Tongue (tissue), 2 donors: ENCODE results near the gene CNKSR1. TPM values are rescaled to one million over a fixed set of nuclear protein-coding genes. Genes with fewer than 3 reads are reported as not detected.
A peak's percentile ranks its signal among the peaks of the same experiment; 100 is the strongest.

Experiments used
- DNase-seq: peaks from one replicate; pipeline ENCODE4 v3.0.0-alpha.2; 2015
- total RNA-seq: library from RNA; depleted of rRNA; stranded (reverse); fragments of >200 nt; gene quantifications from one replicate; pipeline ENCODE4 v1.2.3, GENCODE V29; 2014

The CNKSR1 gene, protein sequence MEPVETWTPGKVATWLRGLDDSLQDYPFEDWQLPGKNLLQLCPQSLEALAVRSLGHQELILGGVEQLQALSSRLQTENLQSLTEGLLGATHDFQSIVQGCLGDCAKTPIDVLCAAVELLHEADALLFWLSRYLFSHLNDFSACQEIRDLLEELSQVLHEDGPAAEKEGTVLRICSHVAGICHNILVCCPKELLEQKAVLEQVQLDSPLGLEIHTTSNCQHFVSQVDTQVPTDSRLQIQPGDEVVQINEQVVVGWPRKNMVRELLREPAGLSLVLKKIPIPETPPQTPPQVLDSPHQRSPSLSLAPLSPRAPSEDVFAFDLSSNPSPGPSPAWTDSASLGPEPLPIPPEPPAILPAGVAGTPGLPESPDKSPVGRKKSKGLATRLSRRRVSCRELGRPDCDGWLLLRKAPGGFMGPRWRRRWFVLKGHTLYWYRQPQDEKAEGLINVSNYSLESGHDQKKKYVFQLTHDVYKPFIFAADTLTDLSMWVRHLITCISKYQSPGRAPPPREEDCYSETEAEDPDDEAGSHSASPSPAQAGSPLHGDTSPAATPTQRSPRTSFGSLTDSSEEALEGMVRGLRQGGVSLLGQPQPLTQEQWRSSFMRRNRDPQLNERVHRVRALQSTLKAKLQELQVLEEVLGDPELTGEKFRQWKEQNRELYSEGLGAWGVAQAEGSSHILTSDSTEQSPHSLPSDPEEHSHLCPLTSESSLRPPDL
- total RNA-seq, result 13.0 TPM

DNA sequence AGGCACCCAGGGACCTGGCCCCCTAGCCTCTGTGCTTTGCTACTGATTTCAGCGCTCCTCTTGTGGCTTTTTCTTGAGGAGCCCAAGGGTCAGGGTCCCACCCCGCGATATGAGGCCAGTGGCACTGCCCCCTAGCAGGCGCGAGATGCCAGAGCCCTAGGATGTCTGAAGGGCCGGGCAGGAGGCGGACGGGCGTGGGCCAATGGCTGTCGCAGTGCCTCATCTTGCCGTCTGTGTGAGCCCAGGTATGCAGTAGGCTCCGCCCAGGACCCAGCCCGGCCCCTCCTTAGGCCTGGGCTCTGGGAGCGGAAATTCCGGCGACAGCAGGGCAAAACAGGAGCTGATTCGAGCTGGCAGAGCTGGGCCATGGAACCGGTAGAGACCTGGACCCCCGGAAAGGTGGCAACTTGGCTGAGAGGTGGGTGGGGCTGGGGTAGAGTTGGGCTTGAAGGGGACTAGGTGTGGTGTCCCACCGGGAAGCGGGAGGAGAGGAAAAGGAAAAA is at the start of gene CNKSR1:
Gene CNKSR1 (plus strand): TSS at position 310 of the 503 bp plus-strand sequence. CDS start 57 bp downstream, at position 367.
- DNase-seq, result no peak

- no peak for DNase-seq
Observed at GRCh38 chr1:26129778-26130177, 47.5 kb upstream of the CNKSR1 start.

DNA sequence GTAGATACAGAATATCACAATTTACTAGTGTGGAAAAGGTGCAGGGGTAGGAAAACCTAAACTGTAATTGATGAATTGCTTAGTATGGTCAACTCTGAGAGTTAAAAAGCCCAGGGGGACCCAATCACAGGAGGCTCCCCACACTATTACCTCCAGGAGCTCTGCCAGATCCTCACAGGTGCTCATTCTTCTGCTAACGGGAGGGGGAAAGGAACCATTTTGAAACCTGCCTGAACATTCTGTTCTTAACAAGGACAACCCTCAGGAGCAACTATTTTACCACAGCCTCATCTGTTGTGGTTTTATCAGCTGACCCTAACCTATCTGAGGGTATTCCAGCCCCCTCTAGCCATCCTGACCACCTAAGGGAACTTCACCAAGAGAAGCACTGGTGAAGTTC is 46.6 kb upstream of the CNKSR1 start:
- no peak for DNase-seq

- DNase-seq, result no peak
Observed at GRCh38 chr1:26132128-26132833, 45.0 kb upstream of the CNKSR1 start.

DNA sequence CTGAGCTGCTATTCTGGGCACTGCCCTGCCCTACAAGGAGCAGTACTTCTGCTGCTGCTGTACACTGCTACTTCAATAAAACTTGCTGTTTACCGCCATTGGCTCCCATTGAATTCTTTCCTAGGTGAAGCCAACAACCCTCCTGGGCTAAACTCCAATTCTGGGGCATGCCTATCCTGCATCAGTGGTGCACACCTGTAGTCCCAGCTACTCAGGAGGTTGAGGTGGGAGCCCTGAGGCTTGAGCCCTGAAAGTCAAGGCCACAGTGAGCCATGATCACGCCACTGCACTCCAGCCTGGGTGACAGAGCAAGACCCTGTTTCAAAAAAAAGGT is 44.5 kb upstream of the CNKSR1 start:
- no peak for DNase-seq

DNA sequence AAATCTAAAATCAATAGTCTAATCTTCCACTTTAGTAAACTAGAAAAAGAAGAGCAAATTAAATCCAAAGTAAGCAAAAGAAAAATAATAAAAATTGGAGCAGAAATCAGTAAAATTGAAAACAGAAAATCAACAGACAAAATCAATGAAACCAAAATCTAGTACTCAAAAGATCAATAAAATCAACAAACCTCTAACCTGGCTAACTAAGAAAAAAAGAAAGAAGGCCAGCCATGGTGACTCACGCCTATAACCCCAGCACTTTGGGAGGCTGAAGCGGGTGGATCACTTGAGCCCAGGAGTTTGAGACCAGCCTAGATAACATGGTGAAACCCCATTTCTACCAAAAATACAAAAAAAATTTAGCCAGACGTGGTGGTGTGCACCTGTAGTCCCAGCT is 42.8 kb upstream of the CNKSR1 start:
- no peak for DNase-seq

DNA sequence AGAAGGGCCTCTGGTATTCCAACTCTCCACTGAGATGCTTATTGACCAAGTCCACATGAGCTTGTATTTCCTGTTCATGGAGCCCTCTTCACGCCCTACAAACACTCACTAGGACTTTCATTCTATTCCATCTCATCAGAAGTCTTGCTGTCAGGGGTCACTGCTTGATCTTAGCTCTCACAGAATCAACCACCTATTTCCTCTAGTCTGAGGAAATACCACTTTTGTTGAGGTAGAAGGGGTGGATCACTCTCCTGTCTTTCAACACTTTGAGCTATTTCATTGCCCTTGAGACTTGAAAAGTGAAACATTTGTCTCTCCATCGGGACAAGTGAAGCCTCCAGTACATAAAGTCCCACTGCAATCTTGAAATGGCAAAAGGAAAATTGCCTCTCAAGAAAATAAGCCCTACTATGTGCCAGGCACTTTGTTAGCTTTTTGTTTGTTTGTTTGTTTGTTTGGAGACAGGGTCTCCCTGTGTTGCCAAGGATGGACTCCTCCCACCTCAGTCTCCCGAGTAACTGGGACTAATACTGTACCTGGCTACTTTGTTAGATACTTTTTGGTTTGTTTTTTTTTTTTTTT is 38.2 kb upstream of the CNKSR1 start:
- no peak for DNase-seq

DNA sequence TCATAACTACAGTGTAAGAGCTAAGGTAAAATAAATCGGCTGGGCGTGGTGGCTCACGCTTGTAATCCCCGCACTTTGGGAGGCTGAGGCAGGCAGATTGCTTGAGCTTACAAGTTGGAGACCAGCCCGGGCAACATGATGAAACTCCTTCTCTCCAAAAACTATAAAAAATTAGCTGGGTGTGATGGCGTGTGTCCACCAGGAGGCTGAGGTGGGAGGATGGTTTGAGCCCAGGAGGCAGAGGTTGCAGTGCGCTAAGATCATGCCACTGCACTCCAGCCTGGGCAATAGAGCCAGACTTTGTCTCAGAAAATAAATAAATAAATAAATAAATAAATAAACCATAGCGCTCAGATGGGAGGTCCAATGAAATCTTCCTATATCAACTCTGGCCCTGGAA is 35.1 kb upstream of the CNKSR1 start:
- no peak for DNase-seq

GRCh38 chr1:26145041-26145959 is 32.0 kb upstream of the CNKSR1 start:
- DNase-seq, result peak; percentile 91

GRCh38 chr1:26145960-26146294 is 31.4 kb upstream of the CNKSR1 start:
- no peak for DNase-seq

DNA sequence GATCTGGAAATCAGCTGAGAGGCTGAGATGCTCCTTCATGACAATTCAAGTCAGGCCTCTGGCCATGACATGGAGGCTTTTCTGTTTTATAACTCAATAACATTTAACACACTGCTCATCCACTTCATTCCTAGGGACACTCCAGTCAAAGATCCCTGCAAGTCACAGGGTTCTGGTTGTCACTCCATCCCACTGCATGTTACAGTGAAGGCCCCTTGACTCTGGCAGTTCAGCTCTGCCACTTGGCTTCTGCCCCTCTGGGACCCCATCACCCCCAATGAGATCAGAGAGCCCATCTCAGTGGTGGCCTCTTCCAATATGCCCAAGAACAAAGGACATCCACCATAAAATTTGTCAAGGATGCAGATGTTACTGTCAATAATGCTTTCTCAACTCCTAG is 28.4 kb upstream of the CNKSR1 start:
- no peak for DNase-seq

DNA sequence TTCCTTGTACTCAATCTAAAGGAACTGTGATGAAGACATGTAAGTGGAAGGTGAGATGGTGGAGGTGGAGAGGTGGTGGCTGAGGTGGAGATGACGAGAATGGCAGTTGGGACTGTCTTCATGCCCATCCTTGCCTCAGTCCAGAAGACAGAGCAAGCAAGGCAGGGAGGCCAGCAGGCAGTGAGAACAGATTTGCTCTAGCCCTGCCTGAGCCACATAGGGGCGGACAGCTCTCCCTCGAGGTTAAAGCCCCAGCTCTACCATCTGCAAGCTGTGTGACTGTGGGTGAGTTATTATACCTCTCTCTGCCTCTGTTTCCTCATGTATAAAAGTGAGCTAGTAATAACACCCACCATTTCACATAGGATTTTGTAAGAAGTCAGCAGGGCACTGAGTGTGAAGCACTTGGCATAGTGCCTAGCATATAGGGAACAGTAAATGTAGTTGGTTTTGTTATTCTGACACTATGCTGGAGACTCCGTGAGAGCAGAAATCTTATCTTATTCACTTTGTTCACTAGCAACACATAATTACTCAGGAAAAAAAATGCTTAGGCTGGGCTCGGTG is 23.2 kb upstream of the CNKSR1 start:
- DNase-seq, result no peak

GRCh38 chr1:26154750-26155149 is 22.5 kb upstream of the CNKSR1 start:
- DNase-seq, result no peak

- DNase-seq, result no peak
Observed at GRCh38 chr1:26155370-26156284, 21.7 kb upstream of the CNKSR1 start.

DNA sequence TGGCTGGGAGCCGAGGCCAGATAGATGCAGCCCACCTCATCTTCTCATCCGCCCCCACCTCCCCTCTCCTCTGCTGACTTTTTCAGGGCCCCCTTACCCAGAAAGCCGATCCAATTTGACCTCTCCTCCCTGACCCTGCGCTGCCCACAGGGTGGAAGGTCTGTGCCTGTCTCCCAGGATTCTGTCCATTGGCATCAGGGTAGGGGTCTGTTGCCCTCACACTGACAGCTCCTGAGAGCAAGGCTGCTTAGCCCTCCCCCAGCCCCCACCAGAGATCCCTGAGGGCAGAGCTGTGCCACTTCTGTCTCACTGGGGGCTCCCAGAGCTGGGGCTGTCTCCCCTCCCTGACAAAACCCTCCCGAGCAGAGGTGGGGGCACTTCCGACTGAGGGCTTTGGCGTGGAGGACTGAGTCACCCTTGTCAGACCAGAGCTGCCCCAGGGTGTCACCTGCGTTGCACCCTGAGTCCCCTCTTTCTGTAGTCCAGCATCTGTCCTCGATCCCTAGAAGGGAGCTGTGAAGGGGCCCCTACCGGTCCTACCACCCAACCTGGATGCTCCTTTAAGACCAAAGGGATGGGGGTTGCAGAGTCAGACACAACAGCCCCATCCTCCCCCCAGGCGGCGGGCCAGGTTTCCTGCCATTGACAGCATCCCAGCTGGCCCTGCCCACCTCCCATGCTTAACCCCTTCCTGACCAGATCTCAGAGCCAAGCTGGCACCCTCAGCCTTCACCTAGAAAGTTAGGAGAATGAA is 20.8 kb upstream of the CNKSR1 start:
- DNase-seq, result peak; percentile 25

DNA sequence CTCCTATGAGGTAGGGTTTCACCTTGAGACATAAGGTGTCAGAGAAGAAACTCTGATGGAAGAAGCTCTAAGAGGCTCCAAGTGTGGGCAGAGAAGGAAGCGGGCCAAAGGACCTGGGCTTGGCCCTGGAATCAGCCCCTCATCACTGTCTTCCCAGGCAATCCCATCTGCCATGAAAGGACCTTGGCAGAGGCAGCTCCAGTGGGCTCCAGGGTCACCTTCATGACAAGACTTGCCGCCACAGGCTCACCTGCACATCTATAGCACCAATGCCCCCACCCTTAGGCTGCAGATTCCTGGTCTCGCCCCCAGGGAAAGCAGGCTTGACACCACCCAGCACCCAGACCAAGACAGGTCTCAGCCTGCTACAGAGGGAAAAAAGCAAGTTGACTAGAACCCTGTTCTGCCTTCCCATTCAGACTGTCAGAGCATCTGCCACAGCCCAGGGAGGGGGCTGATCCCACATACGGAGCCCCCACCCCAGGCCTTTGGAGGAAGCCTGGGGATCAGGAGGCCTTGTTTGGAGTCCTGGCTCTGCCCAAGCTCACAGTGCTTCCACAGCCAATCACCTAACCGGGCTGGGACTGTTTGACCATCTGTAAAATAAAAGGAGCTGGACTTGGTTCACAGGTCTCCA is 18.9 kb upstream of the CNKSR1 start:
- no peak for DNase-seq

- no peak for DNase-seq
Observed at GRCh38 chr1:26158908-26159742, 18.2 kb upstream of the CNKSR1 start, which contains the start of gene FAM110D. Gene FAM110D, plus strand, starts transcription at chr1:26159079. Its CDS starts 2,213 bp downstream, at chr1:26161292.

DNA sequence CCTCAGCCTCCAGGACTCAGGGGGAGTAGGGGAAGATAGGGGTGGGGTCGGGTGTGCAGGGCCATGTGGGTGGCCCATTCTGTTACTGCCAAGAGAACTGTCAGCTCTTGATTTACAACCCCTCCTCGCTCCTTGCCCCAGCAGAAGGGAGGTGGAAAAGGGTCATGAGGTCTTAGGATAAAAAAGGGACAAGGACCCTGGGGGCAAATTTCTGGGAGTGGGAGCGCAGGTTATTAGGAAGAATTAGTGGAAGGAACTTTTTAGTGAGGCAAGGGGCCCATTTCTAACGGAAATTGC is 17.6 kb upstream of the CNKSR1 start:
- no peak for DNase-seq
